Stimulated activated CD4-positive, alpha-beta T cell treated with anti-CD3 and anti-CD28 coated beads, Interleukin-4, amount 100 ng/mL, for 4 hours (primary cell): Measurements from ENCODE around the gene PHC3.
"Not testable (repeated sequence)": the region's sequence is repeated elsewhere in the genome, so short reads cannot be mapped to it uniquely, and the experiment has no call there.

Experiments
- DNase-seq, 2 experiments: peaks; one replicate each; pipeline ENCODE4 v3.0.0-alpha.2; 2020

The PHC3 gene

GRCh38 chr3:170117134-170117533, 64.4 kb downstream of the PHC3 start:
- DNase-seq, result no peak

GRCh38 chr3:170114165-170114564, 67.4 kb downstream of the PHC3 start:
- DNase-seq, result not testable (repeated sequence)

GRCh38 chr3:170111147-170111771, 70.3 kb downstream of the PHC3 start:
- DNase-seq, result no peak

- no peak for DNase-seq
Observed at GRCh38 chr3:170109579-170110293, 71.8 kb downstream of the PHC3 start.

- DNase-seq, result no peak
Observed at GRCh38 chr3:170108955-170109354, 72.6 kb downstream of the PHC3 start.

GRCh38 chr3:170107941-170108340, 73.6 kb downstream of the PHC3 start:
- no peak for DNase-seq

- no peak for DNase-seq
Observed at GRCh38 chr3:170102431-170102830, 79.1 kb downstream of the PHC3 start.

GRCh38 chr3:170100944-170101343, 80.6 kb downstream of the PHC3 start:
- no peak for DNase-seq

- no peak for DNase-seq
Observed at GRCh38 chr3:170098753-170099152, 82.8 kb downstream of the PHC3 start.

- DNase-seq, result no peak
Observed at GRCh38 chr3:170096342-170096741, 85.2 kb downstream of the PHC3 start.

GRCh38 chr3:170095771-170096170, 85.8 kb downstream of the PHC3 start:
- no peak for DNase-seq

GRCh38 chr3:170092907-170093306, 88.6 kb downstream of the PHC3 start:
- no peak for DNase-seq

GRCh38 chr3:170090601-170090981, 90.9 kb downstream of the PHC3 start:
- DNase-seq, result no peak

GRCh38 chr3:170089862-170090600, 91.5 kb downstream of the PHC3 start:
- no peak for DNase-seq

GRCh38 chr3:170085396-170085795, 96.1 kb downstream of the PHC3 start:
- DNase-seq, result no peak

GRCh38 chr3:170083343-170083742, 98.2 kb downstream of the PHC3 start:
- DNase-seq, result no peak

- no peak for DNase-seq
Observed at GRCh38 chr3:170081079-170081741, 100.3 kb downstream of the PHC3 start.

- DNase-seq, result no peak
Observed at GRCh38 chr3:170080605-170081004, 100.9 kb downstream of the PHC3 start.

- DNase-seq, result no peak
Observed at GRCh38 chr3:170079536-170080165, 101.9 kb downstream of the PHC3 start.

GRCh38 chr3:170078620-170079281, 102.8 kb downstream of the PHC3 start:
- DNase-seq, result no peak

GRCh38 chr3:170077361-170077760, 104.2 kb downstream of the PHC3 start:
- DNase-seq, result no peak

- no peak for DNase-seq
Observed at GRCh38 chr3:170076715-170077238, 104.8 kb downstream of the PHC3 start.
